Stimulated activated CD4-positive, alpha-beta T cell treated with anti-CD3 and anti-CD28 coated beads, Interleukin-4, amount 100 ng/mL, for 24 hours (primary cell): ENCODE results near the gene ZNF232.
"Not testable (repeated sequence)": the region's sequence is repeated elsewhere in the genome, so short reads cannot be mapped to it uniquely, and the experiment has no call there.

Experiments used
- DNase-seq: peaks from one replicate; pipeline ENCODE4 v3.0.0-alpha.2; 2020

The ZNF232 gene

DNA sequence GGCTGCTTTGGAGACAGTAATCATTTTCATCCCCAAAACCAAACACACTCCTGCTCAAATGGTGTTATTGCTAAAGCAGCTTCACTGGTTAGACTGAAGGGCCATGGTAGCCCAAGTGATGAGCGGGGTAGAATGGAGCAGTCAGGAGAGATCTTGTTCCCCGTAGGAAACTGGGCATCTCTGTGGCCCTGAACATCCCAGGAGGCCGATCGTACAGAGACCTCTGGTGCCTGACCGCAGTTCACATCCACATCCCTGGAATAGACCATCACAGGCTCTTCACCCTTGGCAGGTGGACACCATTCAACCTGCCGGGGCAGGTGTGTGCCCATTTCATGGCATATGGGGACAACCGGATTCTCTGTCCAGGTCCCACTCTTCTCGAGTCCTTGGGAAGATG, 18.1 kb upstream of the ZNF232 start:
- DNase-seq = not testable (repeated sequence)

DNA sequence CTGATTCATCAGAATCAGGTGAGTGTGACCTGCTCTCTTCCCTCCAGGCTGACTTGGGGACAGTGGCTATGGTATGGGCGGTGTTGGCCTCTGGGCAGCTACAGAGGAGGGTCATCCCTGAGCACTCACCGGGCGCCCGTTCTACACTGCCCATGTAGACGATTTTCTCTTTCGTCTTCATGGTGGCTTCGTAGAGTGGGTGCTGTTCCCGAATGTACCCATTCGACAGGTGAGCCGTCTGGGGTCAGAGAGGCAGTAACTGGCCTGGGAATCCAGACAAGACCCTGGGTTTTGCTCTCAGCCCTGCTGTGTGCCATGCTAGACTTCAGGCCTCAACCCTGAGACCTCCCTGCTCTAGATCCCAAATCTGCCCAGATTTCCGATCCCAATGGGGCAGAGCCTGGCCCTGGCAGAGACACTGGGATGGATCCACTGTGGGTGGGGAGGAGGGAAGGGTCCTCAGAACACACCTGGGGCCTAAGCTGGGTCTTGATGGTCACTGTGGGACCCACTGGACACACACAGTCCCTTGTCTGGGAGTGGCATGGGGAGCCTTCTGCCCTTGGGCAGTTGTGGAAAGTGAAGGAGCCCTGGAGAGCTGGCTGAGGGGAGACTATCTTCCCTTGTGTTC, 17.3 kb upstream of the ZNF232 start:
- no peak for DNase-seq

DNA sequence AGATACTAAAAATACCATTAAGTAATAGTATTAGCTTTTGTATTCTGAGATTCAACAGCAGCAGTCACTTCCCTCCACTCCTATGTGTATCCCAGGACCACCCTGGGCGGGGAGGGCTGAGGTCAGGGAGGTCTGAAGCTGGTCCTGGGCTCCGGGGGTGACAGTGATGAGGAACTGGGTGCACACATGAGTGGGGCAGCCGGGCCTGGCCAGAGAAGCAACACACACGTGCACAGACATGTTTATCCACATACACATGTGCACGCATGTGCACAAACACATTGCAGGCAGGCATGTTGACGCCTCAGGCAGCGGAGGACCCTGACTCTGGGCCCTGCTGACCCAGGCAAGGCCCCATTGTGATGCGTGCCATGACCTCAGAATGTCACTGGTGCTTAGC, 16.7 kb upstream of the ZNF232 start:
- not testable (repeated sequence) for DNase-seq

DNA sequence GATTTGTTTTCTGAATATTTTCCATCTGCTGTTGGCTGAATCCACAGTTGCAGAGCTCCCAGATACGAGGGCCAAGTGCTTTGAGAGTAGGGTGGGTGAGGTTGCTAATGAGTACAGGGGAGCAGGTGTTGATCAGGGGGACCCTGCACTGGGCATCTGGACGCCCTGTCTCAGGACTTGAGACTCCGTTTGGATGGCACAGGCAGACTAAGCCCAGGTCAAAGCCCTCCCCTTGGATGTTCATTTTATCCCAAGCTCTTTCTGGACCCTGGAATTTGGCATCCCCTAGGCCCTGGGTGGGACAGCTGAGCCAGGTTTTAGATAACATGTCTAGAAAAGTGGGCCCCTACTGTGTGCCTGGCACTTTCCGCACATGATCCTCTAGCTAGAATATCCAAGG, 16.2 kb upstream of the ZNF232 start:
- no peak for DNase-seq

DNA sequence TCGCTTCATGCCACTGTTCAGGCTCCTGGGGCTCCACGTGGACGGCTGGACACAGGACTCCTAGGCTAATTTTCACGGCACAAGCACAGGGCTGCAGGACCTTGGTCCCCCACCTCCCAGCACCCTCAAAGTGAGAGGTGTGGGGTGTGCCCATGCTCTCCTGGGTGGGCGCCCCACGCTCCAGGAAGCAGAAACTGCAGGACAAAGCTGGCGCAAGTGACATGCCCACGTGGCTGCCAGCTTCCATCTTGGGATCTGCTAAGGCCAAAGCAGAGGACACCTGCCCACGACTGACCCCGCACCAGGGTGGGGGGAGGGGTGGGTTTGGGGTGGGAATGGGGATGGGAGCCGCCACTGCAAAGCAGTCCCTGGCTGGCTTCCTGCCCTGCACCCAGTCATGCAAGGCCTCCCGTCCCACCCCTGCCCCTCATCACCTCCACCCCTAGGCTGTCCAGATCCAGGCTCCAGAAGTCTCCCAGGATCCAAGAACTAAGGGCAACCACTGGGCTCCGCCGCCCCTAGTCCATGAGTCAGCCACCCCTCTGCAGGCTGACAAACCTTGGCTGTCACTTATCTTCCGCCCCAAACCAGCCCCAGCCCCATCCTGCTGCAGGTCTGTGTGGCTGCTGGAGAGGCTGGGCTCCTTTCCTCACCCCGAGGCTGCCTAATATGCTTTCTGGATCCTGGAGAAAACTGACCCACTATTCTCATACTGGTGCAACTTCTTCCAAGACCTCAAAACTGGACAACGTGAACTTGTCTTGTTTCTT, 15.2 kb upstream of the ZNF232 start:
- DNase-seq = no peak

DNA sequence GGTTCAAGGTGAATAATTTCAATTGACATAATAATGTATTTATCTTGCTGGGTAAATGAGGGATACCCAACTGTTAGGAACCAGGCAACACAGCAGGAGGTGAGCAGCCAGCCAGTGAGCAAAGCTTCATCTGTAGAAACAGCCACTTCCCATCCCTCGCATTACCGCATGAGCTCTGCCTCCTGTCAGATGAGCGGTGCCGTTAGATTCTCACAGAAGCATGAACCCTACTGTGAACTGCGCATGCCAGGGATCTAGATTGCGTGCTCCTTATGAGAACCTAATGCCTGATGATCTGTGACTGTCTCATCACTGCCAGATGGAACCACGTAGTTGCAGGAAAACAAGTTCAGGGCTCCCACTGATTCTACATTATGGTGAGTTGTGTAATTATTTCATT, 13.2 kb upstream of the ZNF232 start:
- DNase-seq = not testable (repeated sequence)

DNA sequence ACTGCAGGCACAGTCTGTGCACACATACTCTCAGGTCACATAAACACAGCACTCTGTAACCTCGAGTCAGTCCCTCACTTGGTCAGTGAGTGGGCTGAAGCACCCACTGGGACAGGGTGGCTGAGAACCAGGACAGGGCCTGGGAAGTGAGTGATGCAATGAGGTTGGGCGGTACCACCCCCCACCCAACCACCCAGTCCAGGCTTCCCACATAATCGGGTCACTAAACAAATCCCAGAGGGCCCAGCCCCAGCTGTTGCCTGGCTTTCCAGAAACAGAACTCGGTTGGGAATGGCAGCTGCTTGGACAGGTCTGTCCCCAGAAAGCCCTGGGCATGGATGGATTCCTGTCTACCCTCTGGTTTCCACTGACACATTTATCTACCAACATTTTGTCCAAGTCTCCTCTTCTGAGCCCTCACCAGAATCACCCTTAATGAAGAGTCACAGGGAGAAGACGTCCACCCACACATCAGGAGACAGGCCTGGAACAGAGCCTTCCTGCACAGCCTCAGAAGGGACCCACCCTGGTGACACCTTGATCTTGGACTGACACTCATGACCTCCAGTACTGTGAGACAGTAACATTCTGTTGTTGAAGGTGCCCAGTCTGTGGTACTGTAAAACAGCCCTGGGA, 12.6 kb upstream of the ZNF232 start:
- not testable (repeated sequence) for DNase-seq

DNA sequence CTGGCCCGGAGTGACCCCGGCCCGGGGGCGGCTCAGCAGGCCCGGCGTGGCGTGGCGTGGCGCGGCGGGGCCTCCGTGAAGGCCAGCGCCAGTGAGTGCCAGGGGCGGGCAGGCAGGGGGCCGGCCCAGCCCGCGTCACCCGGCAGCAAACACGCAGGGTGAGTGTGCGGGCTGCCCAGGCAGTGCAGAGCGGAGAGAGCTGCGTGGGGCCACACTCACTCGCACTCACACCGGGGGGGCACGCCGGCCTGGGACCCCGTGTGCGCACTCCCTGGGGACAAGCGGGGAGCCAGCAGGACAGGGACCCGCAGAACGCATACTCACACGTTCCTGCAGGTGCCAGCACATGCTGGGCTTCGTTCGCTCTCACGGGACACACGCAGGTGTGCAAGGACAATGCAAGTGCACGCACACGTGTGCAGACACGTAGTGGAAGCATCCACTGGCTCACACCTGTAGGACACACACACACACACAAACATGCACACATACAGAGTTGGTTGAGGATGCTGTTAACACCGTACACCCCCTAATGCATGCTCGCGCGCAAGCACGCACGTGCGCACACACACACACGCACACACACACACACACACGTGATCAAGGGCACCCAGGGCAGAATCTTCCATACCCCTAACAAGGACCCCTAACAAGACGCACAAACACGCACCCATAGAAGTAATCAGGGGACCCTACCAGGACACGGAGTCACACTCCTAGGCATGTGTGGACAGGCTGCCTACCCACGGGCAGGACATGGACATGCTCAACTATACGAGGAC, 11.9 kb upstream of the ZNF232 start:
- no peak for DNase-seq

DNA sequence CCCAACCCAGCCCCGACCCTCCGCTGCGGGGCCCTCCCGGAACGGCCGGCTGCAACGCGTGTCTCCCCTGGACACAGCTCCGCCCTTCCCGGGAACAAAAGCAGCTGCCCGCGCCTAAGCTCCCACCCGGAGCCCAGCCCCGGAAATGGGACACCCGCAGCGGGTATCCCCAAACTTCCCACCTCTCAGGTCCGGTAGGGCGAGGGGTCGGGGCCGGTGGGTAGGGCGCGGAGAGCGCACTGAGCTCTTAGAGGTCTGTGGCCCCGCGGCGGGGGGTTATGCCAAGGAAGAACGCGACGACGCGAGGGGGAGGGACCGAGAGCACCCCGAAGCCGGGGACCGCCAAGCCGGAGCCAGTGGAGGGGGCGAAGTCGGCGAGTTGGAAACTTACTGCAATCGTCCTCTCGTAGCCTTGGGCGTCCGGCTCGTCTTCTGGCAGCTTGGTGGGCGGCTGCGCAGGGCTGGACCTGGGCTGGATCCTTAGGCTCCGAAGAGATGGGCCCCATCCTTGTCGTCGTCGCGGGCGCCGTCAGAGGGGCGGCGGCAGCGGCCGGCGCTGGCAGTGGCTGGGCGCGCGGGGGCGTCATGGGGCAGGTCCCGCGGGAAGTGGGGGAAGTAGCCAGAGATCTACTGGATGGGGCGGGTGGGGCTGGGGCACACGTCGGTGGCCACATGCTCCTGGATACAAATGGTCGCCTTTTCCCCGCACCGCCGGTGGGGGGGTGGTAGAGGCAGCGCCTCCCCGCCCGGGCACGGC, 11.1 kb upstream of the ZNF232 start:
- DNase-seq = no peak

DNA sequence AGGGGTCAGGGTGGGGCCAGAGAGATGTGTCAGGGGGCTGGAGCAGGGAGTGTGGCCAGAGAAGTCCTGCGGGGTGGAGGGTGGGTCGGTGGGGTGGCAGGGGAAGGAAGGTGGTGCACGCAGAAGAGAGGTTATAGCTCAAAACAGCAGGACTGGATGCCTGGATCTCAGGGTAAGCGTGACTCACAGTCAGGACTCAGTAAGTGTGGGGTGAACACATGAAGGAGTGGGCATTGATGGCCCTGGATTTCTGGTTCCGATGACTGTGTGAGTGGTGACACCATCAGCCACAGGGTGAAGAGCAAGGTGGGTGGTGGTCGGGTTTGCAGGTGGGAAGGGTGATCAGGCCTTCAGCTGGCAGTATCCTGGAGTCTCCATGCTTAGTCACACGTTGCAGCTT, 10.4 kb upstream of the ZNF232 start:
- DNase-seq = not testable (repeated sequence)

DNA sequence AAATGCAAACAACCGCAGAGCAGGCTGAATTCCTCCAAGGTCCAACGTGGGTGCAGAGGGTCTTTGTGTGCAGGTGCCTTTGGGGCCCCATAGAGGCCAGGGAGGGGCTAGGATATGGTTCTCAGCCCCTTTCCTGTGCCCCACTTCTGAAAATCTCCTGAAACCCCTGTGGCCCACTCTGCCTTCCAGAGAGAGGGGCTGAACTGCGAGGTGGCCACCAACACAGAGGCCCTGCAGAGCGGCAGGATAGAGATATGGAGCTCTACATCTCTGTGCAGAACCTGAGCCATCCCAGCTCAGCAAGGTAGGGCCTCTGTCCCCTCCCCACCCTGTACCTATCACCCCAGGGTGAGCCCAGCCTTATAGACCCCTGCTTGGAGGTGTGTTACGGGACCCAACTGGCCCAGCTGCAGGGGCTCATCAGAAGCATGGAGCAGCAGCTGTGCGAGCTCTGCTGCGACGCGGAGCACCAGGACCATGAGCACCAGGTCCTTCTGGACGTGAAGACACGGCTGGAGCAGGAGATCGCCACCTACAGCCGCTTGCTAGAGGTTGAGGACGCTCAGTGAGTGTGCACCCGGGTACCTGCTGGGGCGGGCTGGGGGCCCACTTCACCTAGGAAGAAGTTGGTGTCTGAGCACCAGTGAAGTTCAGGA, 9.6 kb upstream of the ZNF232 start:
- DNase-seq = no peak

DNA sequence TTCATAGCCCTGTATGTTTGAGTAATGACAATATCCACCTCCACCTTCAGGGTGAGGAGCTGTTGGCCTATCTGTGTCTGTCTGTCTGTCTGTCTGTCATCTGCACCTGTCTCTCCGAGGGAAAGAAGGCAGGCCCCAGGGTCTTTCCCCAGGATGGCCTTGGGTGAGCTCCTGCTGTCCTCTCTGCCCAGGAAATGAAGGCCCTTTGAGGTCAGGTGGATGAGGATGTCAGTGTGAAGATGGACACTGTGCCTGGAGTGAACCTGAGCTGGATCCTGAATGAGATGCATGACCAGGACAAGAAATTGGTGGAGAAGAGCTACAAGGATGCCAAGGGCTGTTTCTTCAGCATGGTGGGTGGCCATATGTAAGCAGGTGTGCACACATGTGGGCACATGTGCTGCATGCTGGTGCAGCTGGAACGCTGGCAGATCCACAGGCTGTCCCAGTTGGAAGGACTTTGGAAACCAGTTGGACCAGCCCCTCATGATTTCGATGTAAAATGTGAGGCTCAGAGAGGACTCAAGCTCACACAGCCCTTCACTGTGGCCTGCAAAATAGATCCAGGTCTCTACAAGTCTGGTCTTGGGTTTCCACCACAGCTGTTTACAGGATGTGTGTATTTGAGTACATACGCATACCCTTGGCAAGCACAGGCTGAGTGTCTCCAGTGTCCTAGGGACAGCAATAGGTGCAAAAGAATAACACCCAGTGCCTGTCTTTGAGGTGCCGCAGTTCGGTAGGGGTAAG, 8.9 kb upstream of the ZNF232 start:
- not testable (repeated sequence) for DNase-seq

DNA sequence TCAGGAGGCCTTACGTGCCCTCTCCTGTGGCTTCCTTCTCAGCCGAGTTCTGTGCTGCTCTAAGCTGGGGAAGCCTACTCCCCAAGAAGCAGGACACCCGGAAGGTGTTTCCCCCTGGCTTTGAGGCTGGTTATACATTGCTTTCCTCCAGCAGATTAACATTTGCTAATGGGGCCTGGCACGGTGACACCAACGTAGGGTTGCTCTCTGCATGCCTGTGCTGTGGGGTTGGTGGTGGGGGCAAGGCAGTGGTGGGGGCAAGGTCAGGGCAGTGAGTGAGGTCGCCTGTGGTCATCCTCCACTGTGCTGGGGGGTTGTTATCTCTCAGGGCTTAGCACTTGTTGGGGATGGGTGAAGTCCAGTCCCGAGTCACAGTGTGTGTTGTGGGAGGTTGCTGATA, 8.4 kb upstream of the ZNF232 start:
- no peak for DNase-seq

DNA sequence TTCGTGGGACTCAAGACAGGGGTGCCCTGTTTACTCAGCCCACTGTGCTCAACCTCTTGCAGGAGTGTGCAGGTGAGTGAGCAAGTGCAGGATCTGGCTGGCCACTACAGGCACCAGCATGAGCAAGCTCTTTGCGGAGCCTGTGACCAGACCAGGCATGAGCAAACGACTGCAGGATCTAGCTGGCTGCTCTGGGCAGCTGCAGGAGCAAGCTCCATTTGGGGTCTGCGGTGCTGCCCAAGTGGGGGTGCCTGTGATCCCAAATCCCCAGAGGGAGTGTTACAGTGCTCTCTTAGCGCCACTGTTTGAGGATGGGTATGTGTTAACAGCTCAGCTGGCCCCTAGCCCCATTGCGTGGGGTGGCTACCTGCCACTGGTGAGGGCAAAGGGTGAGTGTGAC, 6.5 kb upstream of the ZNF232 start:
- DNase-seq = no peak

DNA sequence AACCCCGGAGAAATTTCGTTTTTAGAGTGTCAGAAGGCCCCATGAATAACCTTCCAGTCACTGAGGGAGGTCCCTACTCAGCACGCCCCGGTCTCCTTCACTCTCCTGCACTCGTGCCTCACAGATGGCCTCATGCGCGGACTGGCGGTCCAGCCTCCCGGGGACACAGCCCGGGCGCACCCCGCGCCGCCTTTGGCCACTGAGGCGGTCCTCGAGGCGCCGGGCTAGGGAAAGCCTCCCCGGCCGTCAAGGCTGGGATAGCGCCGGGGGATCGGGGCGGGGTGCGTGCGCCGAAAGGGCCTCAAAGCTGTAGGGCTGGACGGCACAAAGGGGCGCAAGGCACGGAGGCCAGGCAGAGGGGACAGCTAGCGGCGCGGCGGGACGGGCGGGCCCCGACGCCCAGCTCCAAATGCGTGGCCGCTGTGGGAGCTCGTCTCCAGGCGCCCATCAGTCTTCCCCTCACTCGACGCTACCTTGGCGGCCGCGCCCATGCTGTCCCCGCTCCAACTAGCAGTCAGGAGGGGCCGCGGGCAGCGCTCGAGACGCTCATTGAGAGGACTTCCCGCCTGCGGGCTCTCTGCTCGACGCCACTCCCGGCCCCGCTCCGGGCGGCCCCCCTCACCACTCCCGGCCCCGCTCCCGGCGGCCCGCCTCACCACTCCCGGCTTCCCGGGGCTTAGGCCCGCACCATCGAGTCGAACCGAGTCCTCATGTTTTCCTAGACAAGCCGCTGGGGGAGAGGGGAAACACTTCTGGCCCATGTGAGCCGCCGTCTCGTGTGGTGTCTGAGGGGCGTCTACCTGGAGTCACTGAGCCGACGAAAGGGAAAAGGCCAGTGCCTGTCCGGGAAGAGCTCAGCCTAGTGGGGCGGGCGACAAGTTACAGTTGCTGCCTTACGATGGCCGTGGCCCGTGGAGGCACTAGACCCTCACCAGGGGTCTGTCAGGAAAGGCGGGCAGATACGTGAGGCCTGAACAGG, 4.3 kb upstream of the ZNF232 start, which contains the start of gene USP6:
TSS of gene USP6 (plus strand) at position 360 of the 979 bp plus-strand sequence. CDS start 14,336 bp downstream, outside the sequence.
- DNase-seq = no peak

DNA sequence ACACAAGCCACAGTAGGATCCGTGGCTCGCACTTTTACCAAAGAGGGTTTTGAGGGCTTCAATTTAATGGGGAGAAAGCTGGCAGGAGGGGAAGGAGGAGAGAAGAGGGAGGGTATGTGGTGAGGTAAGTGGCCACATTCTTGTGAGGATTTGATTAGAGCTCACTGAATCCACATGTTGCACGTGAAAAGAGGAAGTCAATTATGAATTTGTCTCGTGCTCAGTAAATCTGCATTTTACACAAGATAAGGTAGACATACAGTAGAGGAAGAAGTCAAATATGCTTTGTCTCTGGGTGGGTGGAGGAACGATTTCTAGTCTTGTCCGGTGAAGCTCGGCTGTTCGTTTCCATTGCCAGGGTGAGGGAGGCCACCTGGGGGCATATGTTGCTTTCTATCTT, 862 bp downstream of the ZNF232 start:
- no peak for DNase-seq

DNA sequence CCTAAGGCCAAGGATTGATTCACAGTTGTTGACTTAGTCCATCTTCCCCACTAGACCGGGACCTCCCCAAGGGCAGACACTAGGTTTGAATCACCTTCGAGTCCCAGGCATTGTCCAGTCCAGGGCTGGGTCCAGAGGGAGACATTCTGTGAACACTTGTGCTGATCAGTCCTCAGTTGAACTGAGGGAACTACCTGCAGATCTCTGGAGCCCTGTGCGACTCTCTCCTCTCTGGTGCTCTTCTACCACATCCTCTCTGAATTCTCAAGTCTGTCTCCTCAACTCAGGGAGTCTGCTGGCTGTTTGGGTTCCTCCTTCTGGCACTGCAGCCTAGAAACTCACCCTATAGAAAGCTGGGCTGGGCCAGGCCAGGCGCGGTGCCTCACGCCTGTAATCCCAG, 10.8 kb downstream of the ZNF232 start:
- DNase-seq = no peak

DNA sequence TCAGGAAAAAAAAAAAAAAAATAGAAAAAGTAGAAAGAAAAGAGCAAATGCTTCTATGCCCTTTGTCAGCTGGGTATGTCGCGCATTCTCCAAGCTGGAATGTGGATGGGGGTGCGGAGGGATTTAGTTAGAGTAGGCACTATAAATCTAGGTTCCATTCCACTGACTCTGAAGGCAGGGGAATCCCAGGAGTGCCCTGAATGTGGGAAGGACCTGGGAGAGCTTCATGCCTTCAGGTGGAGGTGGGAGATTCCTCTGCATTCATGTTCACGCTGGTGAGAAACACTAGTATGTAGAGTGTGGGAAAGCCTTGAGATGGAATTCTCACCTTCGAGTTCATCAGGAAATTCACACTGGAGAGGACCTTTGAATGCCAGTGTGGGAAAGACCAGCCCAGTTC, 12.4 kb downstream of the ZNF232 start:
- DNase-seq = no peak

DNA sequence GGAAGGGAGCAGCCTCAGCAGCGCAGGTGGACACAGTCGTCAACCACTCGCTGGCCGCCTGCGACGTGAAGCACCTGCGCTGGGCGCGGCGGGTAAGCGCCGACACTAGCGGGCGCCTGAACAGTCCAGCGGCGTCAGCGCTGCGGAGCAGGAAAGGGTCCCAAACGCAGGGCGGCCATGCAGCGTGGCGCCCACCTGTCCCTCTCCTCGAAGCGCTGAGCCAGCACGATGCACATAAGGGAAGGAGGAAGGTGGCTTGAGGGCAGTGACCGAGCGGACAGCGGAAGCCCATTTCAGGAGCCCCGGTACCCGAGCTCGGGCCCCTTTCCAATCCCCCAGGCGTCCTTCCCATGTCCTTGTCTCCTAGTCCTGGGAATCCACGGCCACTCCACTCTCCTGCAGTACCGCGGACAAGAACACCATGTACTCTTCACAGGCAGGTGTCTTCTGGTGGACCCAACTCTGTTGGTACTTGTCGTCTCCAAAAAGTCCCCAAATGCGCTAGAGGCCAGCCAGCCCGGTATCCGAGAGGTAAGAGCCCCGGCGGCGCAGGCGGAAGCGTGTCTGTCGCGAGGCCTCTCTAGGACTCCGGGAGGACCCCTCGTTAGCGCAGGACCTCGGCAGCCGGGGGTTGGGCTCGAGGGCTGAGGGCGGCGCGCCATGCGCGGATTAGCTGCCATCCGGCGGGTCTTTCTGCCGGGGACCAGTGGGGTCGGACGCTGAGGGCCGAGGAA, 14.4 kb downstream of the ZNF232 start:
- no peak for DNase-seq
